ENCODE results near the gene KCNJ3.

KCNJ3 gene

GRCh38 chr2:154698296-154698720 is at the start of gene KCNJ3:
TSS of gene KCNJ3 (plus strand) at chr2:154698695. CDS start at chr2:154698776, 81 bp downstream.
- DNase-seq, result no peak

- no peak for DNase-seq
Measured at GRCh38 chr2:154655499-154655898, 43.0 kb upstream of the KCNJ3 start.

- DNase-seq, result no peak
Measured at GRCh38 chr2:154658854-154659253, 39.6 kb upstream of the KCNJ3 start.

- no peak for DNase-seq
Measured at GRCh38 chr2:154664248-154664647, 34.2 kb upstream of the KCNJ3 start.

- no peak for DNase-seq
Measured at GRCh38 chr2:154670083-154670482, 28.4 kb upstream of the KCNJ3 start.

GRCh38 chr2:154673694-154674093 is 24.8 kb upstream of the KCNJ3 start:
- no peak for DNase-seq

- DNase-seq, result no peak
Measured at GRCh38 chr2:154677401-154677800, 21.1 kb upstream of the KCNJ3 start.

- DNase-seq, result no peak
Measured at GRCh38 chr2:154681741-154682140, 16.8 kb upstream of the KCNJ3 start.

- no peak for DNase-seq
Measured at GRCh38 chr2:154686162-154686561, 12.3 kb upstream of the KCNJ3 start.

- no peak for DNase-seq
Measured at GRCh38 chr2:154688373-154688772, 10.1 kb upstream of the KCNJ3 start.

GRCh38 chr2:154689158-154689557 is 9.3 kb upstream of the KCNJ3 start:
- no peak for DNase-seq

- DNase-seq, result no peak
Measured at GRCh38 chr2:154692927-154693326, 5.6 kb upstream of the KCNJ3 start.

- no peak for DNase-seq
Measured at GRCh38 chr2:154693741-154694340, 4.7 kb upstream of the KCNJ3 start.

- DNase-seq, result no peak
Measured at GRCh38 chr2:154694881-154695280, 3.6 kb upstream of the KCNJ3 start.

GRCh38 chr2:154696369-154696768 is 2.1 kb upstream of the KCNJ3 start:
- DNase-seq, result no peak

- no peak for DNase-seq
Measured at GRCh38 chr2:154696810-154697417, 1.6 kb upstream of the KCNJ3 start.

GRCh38 chr2:154697418-154698252 is 860 bp upstream of the KCNJ3 start:
- DNase-seq, result no peak

GRCh38 chr2:154698721-154699574 is 453 bp downstream of the KCNJ3 start:
- no peak for DNase-seq

GRCh38 chr2:154699575-154699930 is 1.1 kb downstream of the KCNJ3 start:
- DNase-seq, result no peak

- no peak for DNase-seq
Measured at GRCh38 chr2:154700136-154700535, 1.6 kb downstream of the KCNJ3 start.

GRCh38 chr2:154704991-154705390 is 6.5 kb downstream of the KCNJ3 start:
- no peak for DNase-seq

GRCh38 chr2:154706660-154707059 is 8.2 kb downstream of the KCNJ3 start:
- no peak for DNase-seq

GRCh38 chr2:154707994-154708575 is 9.6 kb downstream of the KCNJ3 start:
- DNase-seq, result no peak
